ENCODE measurements around the gene TBC1D22A.
"Not testable (repeated sequence)": the region's sequence is repeated elsewhere in the genome, so short reads cannot be mapped to it uniquely, and the experiment has no call there.

The TBC1D22A gene

DNA sequence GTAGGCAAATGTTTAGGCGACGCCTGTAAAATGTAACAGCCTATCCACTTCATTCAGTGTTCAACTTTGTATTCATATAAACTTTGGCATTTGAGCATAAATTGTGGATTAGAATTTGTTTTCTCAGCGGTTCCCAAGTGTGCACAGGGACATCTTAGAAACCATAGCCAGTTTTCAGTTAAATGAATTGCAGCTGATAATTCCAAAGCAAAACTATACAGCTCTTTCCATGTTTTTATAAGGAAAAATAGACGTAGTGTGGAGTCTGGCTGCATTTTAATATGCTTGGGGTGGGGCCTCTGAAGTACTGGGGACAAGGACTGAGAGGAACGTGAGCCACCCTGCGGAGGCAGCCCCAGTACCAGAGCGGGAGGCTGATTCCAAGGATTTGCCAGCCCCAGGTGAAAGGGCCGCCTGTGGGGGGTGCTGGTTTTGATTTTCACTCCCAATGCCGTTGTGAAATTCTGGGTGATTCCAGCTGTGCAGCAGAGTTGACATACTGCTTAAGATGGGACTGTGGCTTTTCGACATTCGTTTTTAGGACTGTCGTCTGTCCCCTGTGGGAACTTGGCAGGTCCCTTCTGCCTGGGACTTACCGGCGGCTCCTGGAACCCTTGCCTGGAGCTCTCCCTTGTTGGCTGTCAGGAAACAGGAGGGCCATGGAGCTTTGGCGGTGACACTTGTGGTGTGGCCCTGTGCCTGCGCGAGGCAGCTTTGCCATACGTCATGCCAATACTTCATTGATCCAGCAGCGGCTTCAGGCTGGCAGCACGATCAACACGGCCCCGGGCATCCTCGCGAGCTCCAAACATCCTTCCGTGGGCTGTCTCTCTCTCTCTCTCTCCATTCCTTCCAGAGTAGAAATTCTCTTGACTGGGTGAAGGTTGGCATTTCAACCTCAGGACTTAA, 370.9 kb downstream of the TBC1D22A start:
- DNase-seq, result no peak
- peaks cover 23 to 50% of the 10 kb centered on the region in 2 donors for H3K36me3 Mint-ChIP-seq
- no peak for ATAC-seq (replicated peaks)
- H3K27ac Mint-ChIP-seq, result peak overlapping the region; percentile 68
- no peaks in the 10 kb centered on the region for H3K27me3 Mint-ChIP-seq
- no peak overlapping the region for H3K4me3 Mint-ChIP-seq
- H3K4me1 Mint-ChIP-seq, result peaks cover 2 to 7% of the 10 kb centered on the region in 2 donors
- H3K9me3 Mint-ChIP-seq, result no peaks in the 10 kb centered on the region

DNA sequence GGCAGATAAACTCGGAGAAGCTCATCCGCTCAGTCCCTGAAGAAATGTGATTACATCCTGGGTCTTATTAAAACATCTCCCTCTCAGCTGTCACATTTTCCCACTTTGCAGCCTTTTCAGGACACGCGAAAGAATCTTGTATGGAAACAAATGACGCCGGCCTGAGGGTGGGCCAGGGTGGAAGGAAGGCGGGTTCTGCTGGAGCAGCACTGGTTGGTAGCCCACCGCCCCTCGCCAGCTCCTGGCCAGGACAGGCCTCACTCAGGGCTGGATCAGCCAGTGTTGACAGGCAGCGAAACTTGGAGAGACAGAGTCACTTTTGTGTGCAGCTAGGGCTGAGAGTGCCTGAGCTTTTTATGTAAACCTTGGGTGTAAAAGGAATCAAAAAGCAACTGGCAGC, 371.8 kb downstream of the TBC1D22A start:
- Mint-ChIP-seq H3K27ac (peak overlapping the region; percentile 68), H3K4me1 (peaks cover 0 to 7% of the 10 kb centered on the region in 2 donors), H3K9me3 (no peaks in the 10 kb centered on the region), H3K27me3 (no peaks in the 10 kb centered on the region), H3K4me3 (no peak overlapping the region), H3K36me3 (peaks cover 20 to 50% of the 10 kb centered on the region in 2 donors)
- DNase-seq, result no peak
- no peak for ATAC-seq (replicated peaks)

DNA sequence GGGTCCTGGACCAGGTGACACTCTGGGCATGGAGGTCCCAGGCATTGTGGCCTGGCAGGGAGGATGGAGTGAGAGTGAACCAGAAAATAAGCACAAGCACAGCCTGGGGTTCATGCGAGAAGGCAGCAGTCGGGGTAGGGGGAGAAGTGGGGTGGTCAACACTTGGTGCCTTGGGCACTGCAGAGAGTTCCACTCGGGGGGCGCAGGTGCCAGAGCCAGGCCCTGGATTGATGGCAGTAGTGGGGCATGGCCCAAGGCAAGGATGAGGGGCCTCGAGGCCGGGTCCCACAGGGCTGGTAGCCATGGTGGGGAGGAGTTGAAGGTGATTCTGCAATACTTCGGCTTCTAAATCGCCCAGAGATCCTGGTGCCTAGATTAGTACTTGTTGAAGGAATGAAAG, 372.9 kb downstream of the TBC1D22A start:
- H3K4me3 Mint-ChIP-seq, result peak overlapping the region in 1 of 2 donors; percentile 25
- DNase-seq (no peak), ATAC-seq (replicated peaks) (no peak)
- no peaks in the 10 kb centered on the region for H3K27me3 Mint-ChIP-seq
- H3K9me3 Mint-ChIP-seq, result no peaks in the 10 kb centered on the region
- H3K27ac Mint-ChIP-seq, result peak overlapping the region; percentile 93
- peaks cover 0 to 7% of the 10 kb centered on the region in 2 donors for H3K4me1 Mint-ChIP-seq
- H3K36me3 Mint-ChIP-seq, result peaks cover 28 to 53% of the 10 kb centered on the region in 2 donors

DNA sequence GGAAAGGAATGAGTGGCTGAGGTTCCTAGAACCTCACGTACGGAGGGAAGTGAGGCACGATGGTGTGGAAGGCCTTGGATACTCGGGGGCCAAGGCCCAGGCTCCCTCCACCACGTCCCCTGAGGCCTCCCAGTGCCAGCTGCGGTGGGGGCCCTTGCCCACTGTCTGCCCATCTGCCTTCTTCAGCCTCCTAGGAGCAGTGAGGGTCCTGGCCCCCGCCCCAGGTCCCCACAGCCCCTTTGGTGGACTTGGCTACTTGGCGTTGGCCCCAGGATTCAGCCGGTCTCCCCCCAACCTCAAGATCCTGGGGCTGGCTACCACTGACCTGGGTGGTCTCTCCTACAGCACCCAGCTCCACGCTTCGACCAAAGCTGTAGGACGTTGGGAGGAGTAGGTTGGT, 373.6 kb downstream of the TBC1D22A start:
- H3K4me3 Mint-ChIP-seq, result no peak overlapping the region
- H3K27ac Mint-ChIP-seq, result peak overlapping the region; percentile 93
- ATAC-seq (replicated peaks) (no peak), DNase-seq (no peak)
- H3K27me3 Mint-ChIP-seq, result no peaks in the 10 kb centered on the region
- H3K4me1 Mint-ChIP-seq, result peaks cover 0 to 7% of the 10 kb centered on the region in 2 donors
- H3K9me3 Mint-ChIP-seq, result no peaks in the 10 kb centered on the region
- H3K36me3 Mint-ChIP-seq, result peaks cover 32 to 53% of the 10 kb centered on the region in 2 donors

DNA sequence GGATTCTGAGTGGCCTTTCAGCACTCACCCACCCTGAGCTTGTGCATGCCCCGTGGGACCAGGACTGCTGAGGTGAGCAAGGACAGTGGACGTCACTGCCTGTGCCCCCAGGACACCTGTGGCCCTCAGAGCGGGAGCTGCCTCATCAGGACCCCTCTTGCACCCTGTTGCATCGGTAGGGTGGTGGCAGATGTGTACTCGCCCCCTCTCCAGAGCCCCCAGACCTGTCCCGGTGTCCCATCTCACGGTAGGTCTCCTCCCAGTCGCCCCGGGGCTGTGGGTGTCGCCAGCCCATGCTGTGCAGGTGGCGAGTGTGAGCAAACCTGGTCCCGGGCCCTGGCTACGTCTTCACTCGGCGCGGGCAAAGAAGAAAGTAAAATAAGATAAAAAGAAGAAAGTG, 374.2 kb downstream of the TBC1D22A start:
- H3K36me3 Mint-ChIP-seq, result peaks cover 37 to 59% of the 10 kb centered on the region in 2 donors
- DNase-seq (no peak), ATAC-seq (replicated peaks) (no peak)
- no peaks in the 10 kb centered on the region for H3K9me3 Mint-ChIP-seq
- H3K4me3 Mint-ChIP-seq, result no peak overlapping the region
- H3K4me1 Mint-ChIP-seq, result peaks cover 1 to 7% of the 10 kb centered on the region in 2 donors
- H3K27me3 Mint-ChIP-seq, result no peaks in the 10 kb centered on the region
- H3K27ac Mint-ChIP-seq, result no peak overlapping the region

DNA sequence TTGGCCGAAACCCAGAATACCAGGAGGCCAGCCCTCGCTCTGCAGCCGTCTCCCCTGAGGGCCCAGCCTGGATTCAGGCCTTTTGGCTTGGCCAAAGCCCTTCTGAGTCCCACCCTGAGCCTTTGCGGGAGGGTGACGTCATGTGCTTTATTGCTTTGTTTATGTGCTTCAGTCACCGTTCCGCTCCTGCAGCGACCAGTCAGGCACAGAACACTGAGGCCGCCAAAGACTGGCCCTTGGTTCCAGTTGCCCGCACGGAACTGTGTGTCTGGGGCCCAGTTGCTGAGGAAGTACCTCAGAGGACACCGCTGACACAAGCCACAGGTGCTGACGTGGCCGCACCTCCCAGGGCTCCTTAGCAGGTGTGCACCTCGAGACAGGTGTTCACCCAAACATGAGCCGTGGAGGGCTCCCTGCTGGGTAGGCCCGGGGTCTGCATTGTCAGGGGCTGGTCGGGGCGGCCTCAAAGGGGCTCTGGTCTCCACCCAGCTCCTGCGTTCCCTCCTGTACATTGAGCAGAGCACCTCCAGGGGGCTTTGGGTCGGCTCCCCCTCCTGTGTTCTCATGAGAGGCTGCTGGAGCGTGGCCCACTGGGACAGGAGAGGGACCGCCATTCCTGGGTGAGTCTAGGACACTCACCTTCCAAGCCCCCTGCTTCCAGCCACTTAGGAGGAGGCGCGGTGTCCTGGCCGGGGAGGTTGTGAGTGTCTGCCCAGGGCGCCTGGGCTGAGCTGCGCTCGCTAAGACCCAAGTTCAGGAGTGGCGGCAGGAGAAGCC, 376.8 kb downstream of the TBC1D22A start:
- H3K4me3 Mint-ChIP-seq, result no peak overlapping the region
- H3K27me3 Mint-ChIP-seq, result no peaks in the 10 kb centered on the region
- H3K27ac Mint-ChIP-seq, result no peak overlapping the region
- H3K36me3 Mint-ChIP-seq, result peaks cover 32 to 57% of the 10 kb centered on the region in 2 donors
- no peak for DNase-seq
- H3K4me1 Mint-ChIP-seq, result peaks cover 1 to 7% of the 10 kb centered on the region in 2 donors
- H3K9me3 Mint-ChIP-seq, result no peaks in the 10 kb centered on the region
- no peak for ATAC-seq (replicated peaks)

DNA sequence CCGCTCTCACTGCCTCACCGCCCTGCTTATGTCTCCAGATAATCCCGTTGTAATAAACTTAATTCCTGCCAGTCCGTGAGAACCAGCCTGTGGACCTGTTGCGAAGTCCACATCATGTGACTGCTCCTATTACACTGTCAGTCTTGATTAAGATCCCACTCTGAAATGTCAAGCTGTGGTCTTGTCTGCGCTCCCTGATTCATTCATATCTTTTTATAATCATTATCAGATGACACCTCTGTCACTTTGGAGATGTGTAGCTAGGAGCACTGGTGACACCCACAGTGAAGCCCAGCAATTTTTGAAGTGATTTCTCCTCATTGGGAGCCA, 377.3 kb downstream of the TBC1D22A start:
- Mint-ChIP-seq H3K9me3 (no peaks in the 10 kb centered on the region), H3K4me3 (no peak overlapping the region), H3K27me3 (no peaks in the 10 kb centered on the region), H3K36me3 (peaks cover 31 to 57% of the 10 kb centered on the region in 2 donors), H3K27ac (no peak overlapping the region), H3K4me1 (peaks cover 1 to 7% of the 10 kb centered on the region in 2 donors)
- DNase-seq (no peak), ATAC-seq (replicated peaks) (no peak)

DNA sequence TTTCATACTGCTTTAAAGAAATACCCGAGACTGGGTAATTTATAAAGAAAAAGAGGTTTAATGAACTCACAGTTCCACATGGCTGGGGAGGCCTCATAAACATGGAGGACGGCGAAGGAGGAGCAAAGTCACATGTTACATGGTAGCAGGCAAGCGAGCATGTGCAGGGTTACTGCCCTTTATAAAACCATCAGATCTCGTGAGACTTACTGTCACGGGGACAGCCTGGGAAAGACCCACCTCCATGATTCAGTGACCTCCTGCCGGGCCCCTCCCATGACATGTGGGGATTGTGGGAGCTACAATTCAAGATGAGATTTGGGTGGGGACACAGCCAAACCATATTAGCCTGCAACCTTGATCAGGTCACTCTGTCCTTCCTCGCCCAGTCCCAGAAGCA, 378.5 kb downstream of the TBC1D22A start:
- not testable (repeated sequence) for DNase-seq; ATAC-seq (replicated peaks); H3K9me3 Mint-ChIP-seq; H3K27me3 Mint-ChIP-seq; H3K4me1 Mint-ChIP-seq; H3K4me3 Mint-ChIP-seq; H3K27ac Mint-ChIP-seq
- H3K36me3 Mint-ChIP-seq, result peaks cover 32 to 58% of the 10 kb centered on the region in 2 donors

DNA sequence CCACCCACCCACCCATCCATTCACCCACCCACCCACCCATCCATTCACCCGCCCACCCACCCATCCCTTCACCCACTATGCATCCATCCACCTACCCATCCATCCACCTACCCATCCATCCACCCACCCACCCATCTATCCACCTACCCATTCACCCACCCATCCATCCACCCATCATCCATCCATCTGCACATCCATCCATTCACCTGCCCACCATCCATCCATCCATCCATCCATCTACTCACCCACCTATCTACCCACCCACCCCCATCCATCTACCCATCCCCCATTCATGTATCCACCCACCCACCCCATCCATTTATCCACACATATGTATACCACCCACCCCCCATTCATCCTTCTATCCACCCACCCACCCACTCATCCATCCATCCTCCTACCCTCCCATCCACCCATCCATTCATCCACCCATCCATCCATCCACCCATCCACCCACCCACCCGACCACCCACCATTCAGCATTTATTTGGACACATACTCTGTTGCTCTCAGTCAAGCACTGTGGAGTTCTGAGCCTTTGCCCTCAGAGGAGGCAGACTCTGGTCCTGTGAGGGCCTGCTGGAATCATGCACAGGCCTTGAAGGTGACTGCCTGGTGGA, 380.1 kb downstream of the TBC1D22A start:
- Mint-ChIP-seq H3K9me3 (no peaks in the 10 kb centered on the region), H3K36me3 (peaks cover 30 to 56% of the 10 kb centered on the region in 2 donors), H3K27me3 (no peaks in the 10 kb centered on the region), H3K4me3 (no peak overlapping the region), H3K27ac (no peak overlapping the region), H3K4me1 (peaks cover 4 to 7% of the 10 kb centered on the region in 2 donors)
- ATAC-seq (replicated peaks) (no peak), DNase-seq (no peak)

DNA sequence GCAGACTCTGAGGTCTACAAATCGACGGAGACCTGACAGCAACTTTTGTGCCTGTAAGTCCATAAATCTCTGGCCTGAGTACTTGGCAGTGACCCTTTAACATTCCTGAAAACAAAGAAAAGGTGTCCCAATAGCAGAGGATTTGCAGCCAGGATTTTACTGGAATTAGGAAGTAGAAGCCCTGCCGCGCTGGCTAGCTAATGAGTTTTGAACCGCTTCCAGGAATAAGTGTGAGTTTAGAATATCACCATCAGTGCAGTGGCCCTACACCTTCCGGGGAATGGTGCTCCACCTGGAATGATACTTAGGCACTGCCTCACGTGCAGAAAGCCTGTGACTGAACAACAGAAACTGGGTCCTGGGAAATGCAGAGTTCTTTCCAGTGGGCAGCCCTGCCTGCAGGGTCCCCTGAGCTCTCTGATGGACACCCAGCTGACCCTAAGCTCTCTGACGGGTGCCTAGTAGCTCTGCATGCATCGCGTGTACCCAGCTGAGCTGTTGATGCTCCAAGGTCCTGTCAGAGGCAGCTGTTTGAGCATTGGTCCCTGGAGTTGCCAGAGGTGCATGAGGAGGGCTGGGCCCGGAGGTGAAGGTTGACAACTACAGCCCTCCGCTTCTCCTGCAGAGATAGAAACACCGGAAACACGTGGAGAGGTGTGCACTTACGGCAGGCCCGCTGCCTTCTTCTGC, 380.9 kb downstream of the TBC1D22A start:
- ATAC-seq (replicated peaks), result no peak
- no peak overlapping the region for H3K4me3 Mint-ChIP-seq
- no peak overlapping the region for H3K27ac Mint-ChIP-seq
- peaks cover 4 to 13% of the 10 kb centered on the region in 2 donors for H3K4me1 Mint-ChIP-seq
- DNase-seq, result no peak
- no peaks in the 10 kb centered on the region for H3K27me3 Mint-ChIP-seq
- H3K9me3 Mint-ChIP-seq, result no peaks in the 10 kb centered on the region
- H3K36me3 Mint-ChIP-seq, result peaks cover 29 to 49% of the 10 kb centered on the region in 2 donors

DNA sequence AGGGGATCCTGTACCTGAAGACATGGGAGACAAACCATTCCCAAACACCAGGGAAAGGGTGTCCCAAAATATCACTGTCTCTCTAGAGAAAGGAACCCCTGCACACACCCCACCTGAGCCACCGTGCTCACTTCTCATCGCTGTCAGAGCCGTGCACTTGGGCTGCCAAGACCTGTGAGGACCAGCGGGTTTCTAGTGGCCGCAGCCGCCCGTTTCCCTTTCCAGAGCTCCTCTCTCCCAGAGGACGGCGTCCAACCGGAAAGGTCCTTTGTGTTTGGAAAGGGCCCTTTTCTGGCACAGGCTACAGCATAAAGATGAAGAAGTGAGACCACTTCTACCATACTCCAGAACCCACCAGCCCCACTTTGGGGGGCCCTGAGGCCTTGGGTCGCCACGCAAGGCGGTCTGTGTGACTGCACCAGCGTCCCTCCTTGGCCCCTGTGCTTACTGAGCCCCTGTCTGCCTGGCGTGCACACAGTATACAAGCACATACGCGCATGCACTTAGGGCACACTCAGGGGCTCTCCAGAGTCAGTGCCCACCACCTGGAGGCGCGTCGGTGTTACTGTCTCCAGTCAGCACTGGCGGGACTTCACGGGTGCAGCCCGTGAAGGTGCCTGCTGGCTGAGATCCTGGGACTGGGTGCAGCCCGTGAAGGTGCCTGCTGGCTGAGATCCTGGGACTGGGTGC, 381.8 kb downstream of the TBC1D22A start:
- DNase-seq (no peak), ATAC-seq (replicated peaks) (no peak)
- Mint-ChIP-seq H3K4me3 (no peak overlapping the region), H3K27me3 (no peaks in the 10 kb centered on the region), H3K36me3 (peaks cover 25 to 44% of the 10 kb centered on the region in 2 donors), H3K9me3 (no peaks in the 10 kb centered on the region), H3K27ac (no peak overlapping the region), H3K4me1 (peaks cover 8 to 20% of the 10 kb centered on the region in 2 donors)

DNA sequence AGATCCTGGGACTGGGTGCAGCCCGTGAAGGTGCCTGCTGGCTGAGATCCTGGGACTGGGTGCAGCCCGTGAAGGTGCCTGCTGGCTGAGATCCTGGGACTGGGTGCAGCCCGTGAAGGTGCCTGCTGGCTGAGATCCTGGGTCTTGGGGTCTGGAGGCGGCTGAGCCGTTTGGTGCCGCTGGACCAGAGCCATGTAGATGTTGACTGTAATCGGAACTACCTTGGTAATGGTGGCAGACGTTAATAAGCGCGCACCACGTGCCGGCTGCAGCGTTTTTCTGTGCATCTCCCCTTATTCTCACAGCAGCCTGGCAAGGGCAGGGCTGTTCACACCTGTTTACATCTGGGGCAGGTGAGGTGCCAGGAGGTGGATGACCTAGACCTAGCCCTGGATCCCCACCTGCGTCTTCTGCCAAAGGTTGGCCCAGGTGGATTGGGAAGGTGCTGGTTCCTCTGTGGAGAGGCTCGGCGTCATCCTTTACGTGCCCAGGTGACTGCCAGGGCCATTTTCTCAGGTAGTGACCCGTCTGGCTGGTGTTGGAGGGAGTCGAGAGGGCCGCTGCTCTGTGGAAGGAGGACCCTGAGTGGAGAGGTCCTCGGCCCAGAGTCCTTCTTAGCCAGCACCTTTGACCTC, 382.5 kb downstream of the TBC1D22A start:
- Mint-ChIP-seq H3K9me3 (no peaks in the 10 kb centered on the region), H3K4me3 (no peak overlapping the region), H3K27ac (no peak overlapping the region), H3K36me3 (peaks cover 20 to 45% of the 10 kb centered on the region in 2 donors), H3K4me1 (peaks cover 11 to 21% of the 10 kb centered on the region in 2 donors), H3K27me3 (no peaks in the 10 kb centered on the region)
- DNase-seq (no peak), ATAC-seq (replicated peaks) (no peak)

DNA sequence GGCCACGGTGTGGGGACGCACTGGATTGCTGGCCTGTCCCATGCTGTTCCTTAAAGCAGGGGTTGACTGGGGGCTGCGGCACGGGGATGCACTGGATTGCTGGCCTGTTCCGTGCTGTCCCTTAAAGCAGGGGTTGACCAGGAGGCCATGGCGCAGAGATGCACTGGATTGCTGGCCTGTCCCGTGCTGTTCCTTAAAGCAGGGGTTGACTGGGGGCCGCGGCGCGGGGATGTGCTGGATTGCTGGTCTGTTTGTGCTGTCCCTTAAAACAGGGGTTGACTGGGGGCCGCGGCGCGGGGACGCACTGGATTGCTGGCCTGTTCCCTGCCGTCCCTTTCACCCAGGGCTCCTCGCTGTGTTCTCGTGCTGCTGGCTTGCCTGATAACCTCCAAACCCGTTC, 383.4 kb downstream of the TBC1D22A start:
- Mint-ChIP-seq H3K36me3 (peaks cover 16 to 41% of the 10 kb centered on the region in 2 donors), H3K9me3 (no peaks in the 10 kb centered on the region), H3K27me3 (no peaks in the 10 kb centered on the region), H3K4me1 (peaks cover 13 to 28% of the 10 kb centered on the region in 2 donors), H3K4me3 (no peak overlapping the region), H3K27ac (no peak overlapping the region)
- no peak for ATAC-seq (replicated peaks)
- no peak for DNase-seq
